HG03139 (cell line): ENCODE measurements around the gene ROR2.

Experiments used
- ATAC-seq: cut with Tn5 transposase; IDR thresholded peaks from one replicate; pipeline ENCODE4 v1.9.1; 2021; ENCODE audit not compliant: unreplicated experiment

ROR2 gene

GRCh38 chr9:91724609-91725505, 225.2 kb downstream of the ROR2 start:
- no peak for ATAC-seq

- ATAC-seq, result no peak
Measured at GRCh38 chr9:91724068-91724440, 226.0 kb downstream of the ROR2 start.

DNA sequence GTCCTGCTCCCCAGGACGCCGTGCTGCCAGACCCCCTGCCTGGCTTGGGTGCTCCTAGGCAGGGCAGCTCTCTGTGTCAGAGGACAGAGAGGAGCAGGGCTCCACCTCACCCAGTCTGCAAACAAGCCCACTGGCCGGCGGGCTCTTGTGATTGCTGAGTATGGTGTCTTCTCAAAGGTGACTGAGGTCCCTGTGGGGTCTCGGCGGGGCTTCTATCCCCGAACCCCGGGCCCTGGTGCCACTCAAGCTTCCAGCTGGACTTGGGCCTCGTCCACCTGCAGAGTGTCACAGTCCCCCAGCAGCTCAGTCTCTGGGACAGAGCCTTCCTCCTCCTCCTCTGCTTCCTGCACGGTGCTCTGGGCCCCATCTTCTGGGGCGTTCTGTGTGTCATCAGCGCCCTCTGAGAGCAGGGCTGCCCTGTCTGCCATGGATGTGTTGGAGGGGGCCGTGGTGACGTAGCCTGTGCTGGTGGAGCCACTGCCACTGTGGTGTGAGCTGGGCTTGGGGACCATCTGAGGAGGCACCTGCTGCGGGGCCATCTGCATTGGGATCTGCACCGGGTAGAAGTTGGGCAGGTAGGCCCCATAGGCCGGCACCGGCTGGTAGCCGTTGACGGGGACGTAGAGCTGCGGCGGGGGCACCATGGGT, 226.5 kb downstream of the ROR2 start:
- no peak for ATAC-seq

- no peak for ATAC-seq
Measured at GRCh38 chr9:91720751-91721705, 229.0 kb downstream of the ROR2 start.

DNA sequence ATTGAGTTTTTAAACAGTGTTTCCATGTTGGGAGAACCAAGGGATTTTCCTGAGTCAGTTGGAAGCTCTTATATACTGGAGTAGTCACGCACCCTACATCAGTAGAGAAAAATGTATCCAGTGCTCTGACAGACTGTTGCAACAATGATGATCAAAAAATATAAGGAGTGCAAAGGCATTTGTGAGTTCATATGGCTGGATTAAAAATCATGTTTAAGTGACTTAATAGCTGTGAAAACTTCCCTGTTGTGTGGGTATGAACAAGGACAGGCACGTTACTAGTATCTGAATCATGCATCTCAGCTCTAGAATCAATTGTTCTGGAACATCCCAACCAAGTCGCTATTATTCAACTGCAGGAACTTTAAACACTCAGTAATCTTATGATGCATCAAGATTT, 229.7 kb downstream of the ROR2 start:
- no peak for ATAC-seq

DNA sequence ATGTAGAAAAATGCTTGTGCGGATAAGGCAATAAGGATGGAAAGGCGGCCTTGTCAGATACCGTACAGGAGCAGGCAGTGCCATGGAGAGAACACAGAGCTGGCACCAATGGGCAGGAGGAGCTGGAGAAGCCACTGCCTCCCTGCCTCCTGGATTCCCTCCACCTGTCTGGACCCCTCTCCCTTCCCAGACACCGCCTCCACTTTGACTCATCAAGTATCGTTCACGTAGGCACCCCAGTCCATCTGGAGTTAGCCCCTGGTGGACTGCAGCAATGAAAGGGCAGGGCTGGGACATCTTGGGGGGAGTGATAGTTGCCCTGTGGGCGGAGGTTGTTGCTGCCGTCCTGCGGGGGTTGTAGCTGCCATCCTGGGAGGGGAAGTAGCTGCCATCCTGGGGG, 232.0 kb downstream of the ROR2 start:
- no peak for ATAC-seq

GRCh38 chr9:91716815-91717214, 233.2 kb downstream of the ROR2 start:
- no peak for ATAC-seq

DNA sequence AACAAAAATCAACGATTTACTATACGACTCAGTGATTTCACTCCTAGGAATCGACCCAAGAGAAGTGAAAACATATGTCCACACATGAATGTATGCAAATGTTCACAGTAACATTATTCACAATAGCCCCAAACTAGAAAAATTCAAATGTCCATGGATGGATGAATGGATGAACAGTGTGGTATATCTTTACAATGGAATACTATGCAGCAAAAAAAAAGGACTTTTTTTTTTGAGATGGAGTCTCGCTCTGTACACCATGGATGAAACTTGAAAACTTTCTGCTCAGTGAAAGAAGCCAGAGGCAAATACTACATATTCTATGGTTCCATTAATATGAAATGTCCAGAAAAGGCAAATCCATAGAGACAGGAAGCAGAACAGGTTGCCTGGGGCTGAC, 233.8 kb downstream of the ROR2 start:
- no peak for ATAC-seq

GRCh38 chr9:91714874-91715615, 235.0 kb downstream of the ROR2 start:
- ATAC-seq, result no peak

GRCh38 chr9:91714020-91714806, 235.8 kb downstream of the ROR2 start:
- no peak for ATAC-seq

- no peak for ATAC-seq
Measured at GRCh38 chr9:91712811-91713210, 237.2 kb downstream of the ROR2 start.

GRCh38 chr9:91711755-91712601, 238.1 kb downstream of the ROR2 start:
- ATAC-seq, result peak; percentile 86

DNA sequence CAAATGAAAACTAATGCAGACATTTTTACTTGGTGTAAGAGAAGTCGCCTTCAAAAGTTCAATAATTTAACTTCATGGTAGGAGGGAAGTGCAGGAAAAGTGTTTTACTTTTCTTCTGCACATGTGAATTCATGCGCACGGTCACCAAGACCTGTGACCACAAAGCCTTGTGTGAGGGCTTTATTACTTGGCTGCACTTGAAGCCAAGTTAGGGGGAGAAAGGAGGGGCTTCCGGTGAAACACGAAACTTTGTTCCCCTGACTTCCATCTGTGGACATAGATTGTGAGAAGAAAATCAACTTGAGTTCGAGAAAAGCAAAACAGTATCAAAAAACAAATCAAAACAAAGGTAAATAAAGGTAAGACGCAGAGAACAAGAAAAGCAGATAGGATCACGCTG, 239.9 kb downstream of the ROR2 start:
- ATAC-seq, result no peak

GRCh38 chr9:91705386-91705785, 244.6 kb downstream of the ROR2 start:
- no peak for ATAC-seq

- no peak for ATAC-seq
Measured at GRCh38 chr9:91700475-91700874, 249.6 kb downstream of the ROR2 start.

GRCh38 chr9:91698266-91698665, 251.8 kb downstream of the ROR2 start:
- no peak for ATAC-seq

- ATAC-seq, result no peak
Measured at GRCh38 chr9:91697201-91697600, 252.8 kb downstream of the ROR2 start.

GRCh38 chr9:91694081-91694870, 255.8 kb downstream of the ROR2 start:
- ATAC-seq, result no peak
